Naive thymus-derived CD4-positive, alpha-beta T cell (primary cell): Measurements from ENCODE around the gene DHCR7. TPM values are rescaled to one million over a fixed set of nuclear protein-coding genes. Genes with fewer than 3 reads are reported as not detected.
A peak's percentile ranks its signal among the peaks of the same experiment; 100 is the strongest.

Source experiments
- ATAC-seq: fragments of 150-1000 bp; cut with Tn5 transposase; 2 replicates; pipeline ENCODE4 v1.10.0; 2021; ENCODE audit warnings: mild to moderate bottlenecking, moderate library complexity
- CTCF ChIA-PET: fragments of 350-600 bp; sonication (Branson Sonifier 250); formaldehyde crosslinking; loops from one replicate; lab custom pipeline; 2021; ENCODE audit warnings: antibody characterized with exemption; lab: Charles Lee
- POLR2A ChIA-PET: fragments of 350-600 bp; sonication (Branson Sonifier 250); formaldehyde crosslinking; loops from one replicate; lab custom pipeline; 2021; ENCODE audit warnings: antibody characterized with exemption, inconsistent platforms; lab: Charles Lee
- DNase-seq, 9 donors: peaks; one replicate each; pipeline versions ENCODE4 v3.0.0 to v3.0.0-alpha.2; 2020 to 2022; ENCODE audit warnings: mixed read lengths in 1 of 9
- H3K27ac ChIP-seq: one replicate; pipeline ENCODE4 v1.7.0; 2013; ENCODE audit warnings: mild to moderate bottlenecking, low read depth, low read length, moderate library complexity
- H3K27me3 ChIP-seq, 2 donors: one replicate each; pipeline ENCODE4 v1.7.0; 2013; ENCODE audit warnings: low read length in 2 of 2, mild to moderate bottlenecking in 2 of 2, moderate library complexity in 2 of 2; ENCODE audit not compliant: control insufficient read depth in 2 of 2, insufficient read depth in 2 of 2
- H3K36me3 ChIP-seq, 3 experiments: 1 replicate in 2 of 3; 2 replicates in 1 of 3; pipeline ENCODE4 v1.7.0; 2013; ENCODE audit warnings: low read length in 3 of 3, mild to moderate bottlenecking in 3 of 3, moderate library complexity in 1 of 3; ENCODE audit not compliant: insufficient read depth in 3 of 3, control insufficient read depth in 2 of 3
- H3K4me1 ChIP-seq, 2 donors: one replicate each; pipeline ENCODE4 v1.7.0; 2013; ENCODE audit warnings: low read length in 2 of 2, mild to moderate bottlenecking in 2 of 2, moderate library complexity in 1 of 2; ENCODE audit not compliant: control insufficient read depth in 2 of 2, insufficient read depth in 2 of 2
- H3K4me3 ChIP-seq: 2 replicates; pipeline ENCODE4 v1.7.0; 2013; ENCODE audit warnings: mild to moderate bottlenecking, low read length
- H3K9me3 ChIP-seq, 3 experiments: 1 replicate in 2 of 3; 2 replicates in 1 of 3; pipeline ENCODE4 v1.7.0; 2013; ENCODE audit warnings: low read length in 3 of 3; ENCODE audit not compliant: control insufficient read depth in 2 of 3
- H3K27ac Mint-ChIP-seq, 9 donors: one replicate each; pipeline ENCODE4 v1.8.0; 2020 to 2022; ENCODE audit warnings: mixed read lengths in 9 of 9, mild to moderate bottlenecking in 8 of 9, moderate library complexity in 5 of 9, inconsistent platforms in 2 of 9
- H3K27me3 Mint-ChIP-seq, 5 donors: one replicate each; pipeline ENCODE4 v1.8.0; 2021 to 2022; ENCODE audit warnings: mixed read lengths in 5 of 5, mild to moderate bottlenecking in 1 of 5
- H3K36me3 Mint-ChIP-seq, 5 donors: one replicate each; pipeline ENCODE4 v1.8.0; 2020 to 2022; ENCODE audit warnings: mixed read lengths in 5 of 5, mild to moderate bottlenecking in 3 of 5, inconsistent platforms in 1 of 5
- H3K4me1 Mint-ChIP-seq, 7 donors: one replicate each; pipeline ENCODE4 v1.8.0; 2020 to 2022; ENCODE audit warnings: mixed read lengths in 7 of 7, mild to moderate bottlenecking in 3 of 7, inconsistent platforms in 1 of 7
- H3K4me3 Mint-ChIP-seq, 10 donors: one replicate each; pipeline ENCODE4 v1.8.0; 2020 to 2022; ENCODE audit warnings: mild to moderate bottlenecking in 10 of 10, mixed read lengths in 10 of 10, moderate library complexity in 6 of 10, inconsistent platforms in 2 of 10
- H3K9me3 Mint-ChIP-seq, 11 donors: one replicate each; pipeline ENCODE4 v1.8.0; 2020 to 2022; ENCODE audit warnings: mixed read lengths in 11 of 11, mild to moderate bottlenecking in 4 of 11, inconsistent platforms in 1 of 11, moderate library complexity in 1 of 11
- intact Hi-C, 2 donors: fragments of 100-400 bp; cut with micrococcal nuclease; formaldehyde crosslinking; loops; one replicate each; pipeline ENCODE4 v1.15.1; 2023
- polyA plus RNA-seq, 2 donors: library from polyadenylated mRNA; unstranded; fragments of 300-500 nt; fragmentation: Illumina TruSeq; gene quantifications; one replicate each; pipeline ENCODE4 v1.2.3, GENCODE V29; 2021
- total RNA-seq, 6 experiments: library from RNA in 5 of 6; stranded (reverse) in 5 of 6; gene quantifications; 1 replicate in 5 of 6; 2 replicates in 1 of 6; pipeline ENCODE4 v1.2.3 and lab custom pipeline; 2021 to 2026

DHCR7 gene
- total and polyA plus RNA-seq, 7 experiments from 2014 or later, result 14.7 to 46.1 (median 22.2) TPM

GRCh38 chr11:71485063-71485399, 36.8 kb upstream of the DHCR7 start:
- POLR2A ChIA-PET, result no interaction called here
- Histone ChIP-seq H3K4me1 (no peaks in the 10 kb centered on the region), H3K4me3 (no peak overlapping the region), H3K9me3 (no peaks in the 10 kb centered on the region), H3K36me3 (peaks cover 0 to 87% (median 17%) of the 10 kb centered on the region in 3 experiments), H3K27me3 (no peaks in the 10 kb centered on the region), H3K27ac (no peak overlapping the region)
- ATAC-seq, result no peak
- H3K27me3 Mint-ChIP-seq, result no peaks in the 10 kb centered on the region
- no peak overlapping the region for H3K27ac Mint-ChIP-seq
- no peaks in the 10 kb centered on the region for H3K9me3 Mint-ChIP-seq
- no peak overlapping the region for H3K4me3 Mint-ChIP-seq
- CTCF ChIA-PET, result no interaction called here
- H3K36me3 Mint-ChIP-seq, result peaks cover 47 to 80% (median 47%) of the 10 kb centered on the region in 5 donors
- no peak for DNase-seq
- peaks cover 0 to 27% (median 0%) of the 10 kb centered on the region in 7 donors for H3K4me1 Mint-ChIP-seq
- intact Hi-C loops, result no loop called here

- H3K9me3 Mint-ChIP-seq, result no peaks in the 10 kb centered on the region
- Histone ChIP-seq H3K36me3 (peaks cover 0 to 87% (median 20%) of the 10 kb centered on the region in 3 experiments), H3K27ac (no peak overlapping the region), H3K4me3 (no peak overlapping the region), H3K27me3 (no peaks in the 10 kb centered on the region), H3K9me3 (no peaks in the 10 kb centered on the region), H3K4me1 (no peaks in the 10 kb centered on the region)
- H3K4me3 Mint-ChIP-seq, result no peak overlapping the region
- no peak for ATAC-seq
- intact Hi-C loops, result no loop called here
- H3K27ac Mint-ChIP-seq, result peak overlapping the region in 2 of 9 donors; percentile 16 to 54
- no peaks in the 10 kb centered on the region for H3K27me3 Mint-ChIP-seq
- CTCF ChIA-PET, result no interaction called here
- POLR2A ChIA-PET, result no interaction called here
- peaks cover 43 to 80% (median 53%) of the 10 kb centered on the region in 5 donors for H3K36me3 Mint-ChIP-seq
- DNase-seq, result no peak
- peaks cover 0 to 24% (median 0%) of the 10 kb centered on the region in 7 donors for H3K4me1 Mint-ChIP-seq
These were observed 36.3 kb upstream of the DHCR7 start for GRCh38 chr11:71484248-71485062.

- H3K9me3 ChIP-seq, result no peaks in the 10 kb centered on the region
- H3K4me1 Mint-ChIP-seq, result peaks cover 0 to 16% (median 0%) of the 10 kb centered on the region in 7 donors
- ATAC-seq (no peak), DNase-seq (no peak)
- ChIA-PET POLR2A (no interaction called here), CTCF (no interaction called here)
- H3K36me3 ChIP-seq, result peaks cover 0 to 85% (median 20%) of the 10 kb centered on the region in 3 experiments
- no peak overlapping the region for H3K27ac Mint-ChIP-seq
- intact Hi-C loops, result no loop called here
- no peak overlapping the region for H3K4me3 ChIP-seq
- H3K27ac ChIP-seq, result no peak overlapping the region
- no peaks in the 10 kb centered on the region for H3K27me3 Mint-ChIP-seq
- H3K9me3 Mint-ChIP-seq, result no peaks in the 10 kb centered on the region
- peaks cover 42 to 76% (median 56%) of the 10 kb centered on the region in 5 donors for H3K36me3 Mint-ChIP-seq
- no peak overlapping the region for H3K4me3 Mint-ChIP-seq
- no peaks in the 10 kb centered on the region for H3K27me3 ChIP-seq
- H3K4me1 ChIP-seq, result no peaks in the 10 kb centered on the region
These were observed 35.5 kb upstream of the DHCR7 start for GRCh38 chr11:71483692-71484091.

- Histone ChIP-seq H3K4me1 (no peaks in the 10 kb centered on the region), H3K4me3 (no peak overlapping the region), H3K27me3 (no peaks in the 10 kb centered on the region), H3K9me3 (no peaks in the 10 kb centered on the region), H3K27ac (no peak overlapping the region), H3K36me3 (peaks cover 0 to 85% (median 20%) of the 10 kb centered on the region in 3 experiments)
- Mint-ChIP-seq H3K27ac (no peak overlapping the region), H3K36me3 (peaks cover 40 to 75% (median 56%) of the 10 kb centered on the region in 5 donors), H3K4me1 (peaks cover 0 to 8% (median 0%) of the 10 kb centered on the region in 7 donors), H3K4me3 (no peak overlapping the region), H3K27me3 (no peaks in the 10 kb centered on the region), H3K9me3 (no peaks in the 10 kb centered on the region)
- CTCF ChIA-PET, result no interaction called here
- intact Hi-C loops, result no loop called here
- no peak for DNase-seq
- POLR2A ChIA-PET, result no interaction called here
- no peak for ATAC-seq
These were observed 34.7 kb upstream of the DHCR7 start for GRCh38 chr11:71482746-71483364.

- Histone ChIP-seq H3K4me1 (no peaks in the 10 kb centered on the region), H3K9me3 (no peaks in the 10 kb centered on the region), H3K36me3 (peaks cover 0 to 90% (median 20%) of the 10 kb centered on the region in 3 experiments), H3K27me3 (no peaks in the 10 kb centered on the region), H3K4me3 (no peak overlapping the region), H3K27ac (no peak overlapping the region)
- Mint-ChIP-seq H3K36me3 (peaks cover 41 to 78% (median 56%) of the 10 kb centered on the region in 5 donors), H3K4me3 (no peak overlapping the region), H3K27ac (no peak overlapping the region), H3K9me3 (no peaks in the 10 kb centered on the region), H3K27me3 (no peaks in the 10 kb centered on the region), H3K4me1 (peaks cover 0 to 6% (median 0%) of the 10 kb centered on the region in 7 donors)
- intact Hi-C loops, result no loop called here
- DNase-seq (no peak), ATAC-seq (no peak)
- CTCF ChIA-PET, result no interaction called here
- POLR2A ChIA-PET, result no interaction called here
These were observed 34.0 kb upstream of the DHCR7 start for GRCh38 chr11:71482216-71482615.

GRCh38 chr11:71481101-71481960, 33.1 kb upstream of the DHCR7 start:
- Mint-ChIP-seq H3K36me3 (peaks cover 37 to 77% (median 49%) of the 10 kb centered on the region in 5 donors), H3K9me3 (no peaks in the 10 kb centered on the region), H3K27me3 (no peaks in the 10 kb centered on the region), H3K27ac (no peak overlapping the region), H3K4me3 (no peak overlapping the region), H3K4me1 (peaks cover 0 to 4% (median 0%) of the 10 kb centered on the region in 7 donors)
- no peak for ATAC-seq
- no peak for DNase-seq
- ChIA-PET CTCF (no interaction called here), POLR2A (no interaction called here)
- intact Hi-C loops, result no loop called here
- Histone ChIP-seq H3K36me3 (peaks cover 0 to 96% (median 20%) of the 10 kb centered on the region in 3 experiments), H3K27ac (no peak overlapping the region), H3K4me1 (no peaks in the 10 kb centered on the region), H3K9me3 (no peaks in the 10 kb centered on the region), H3K27me3 (no peaks in the 10 kb centered on the region), H3K4me3 (no peak overlapping the region)
